H1 (cell line): ENCODE data around the gene PDIA5.

Experiments used
- ATF3 ChIP-seq: IDR thresholded peaks from 2 replicates; pipeline ENCODE4 v1.6.1; 2011; ENCODE audit warnings: low read depth, mild to moderate bottlenecking, low read length; ENCODE audit not compliant: insufficient read depth
- SP1 ChIP-seq: IDR thresholded peaks from 2 replicates; pipeline ENCODE4 v1.6.1; 2011; ENCODE audit warnings: low read depth, low read length
- YY1 ChIP-seq: IDR thresholded peaks from 2 replicates; pipeline ENCODE4 v1.6.1; 2011; ENCODE audit warnings: low read depth, mild to moderate bottlenecking, low read length
- TF ChIP-seq, protein P1 (sequence below), 3 experiments: IDR thresholded peaks; 1 replicate in 2 of 3; 2 replicates in 1 of 3; pipeline versions ENCODE4 v1.5.1 to v1.6.1; 2011; ENCODE audit warnings: low read length in 3 of 3, mild to moderate bottlenecking in 3 of 3, inconsistent platforms in 2 of 3, low read depth in 1 of 3, moderate library complexity in 1 of 3; ENCODE audit not compliant: insufficient read depth in 1 of 3; ENCODE audit errors: control extremely low read depth in 1 of 3

- TF ChIP-seq, protein P1, sequence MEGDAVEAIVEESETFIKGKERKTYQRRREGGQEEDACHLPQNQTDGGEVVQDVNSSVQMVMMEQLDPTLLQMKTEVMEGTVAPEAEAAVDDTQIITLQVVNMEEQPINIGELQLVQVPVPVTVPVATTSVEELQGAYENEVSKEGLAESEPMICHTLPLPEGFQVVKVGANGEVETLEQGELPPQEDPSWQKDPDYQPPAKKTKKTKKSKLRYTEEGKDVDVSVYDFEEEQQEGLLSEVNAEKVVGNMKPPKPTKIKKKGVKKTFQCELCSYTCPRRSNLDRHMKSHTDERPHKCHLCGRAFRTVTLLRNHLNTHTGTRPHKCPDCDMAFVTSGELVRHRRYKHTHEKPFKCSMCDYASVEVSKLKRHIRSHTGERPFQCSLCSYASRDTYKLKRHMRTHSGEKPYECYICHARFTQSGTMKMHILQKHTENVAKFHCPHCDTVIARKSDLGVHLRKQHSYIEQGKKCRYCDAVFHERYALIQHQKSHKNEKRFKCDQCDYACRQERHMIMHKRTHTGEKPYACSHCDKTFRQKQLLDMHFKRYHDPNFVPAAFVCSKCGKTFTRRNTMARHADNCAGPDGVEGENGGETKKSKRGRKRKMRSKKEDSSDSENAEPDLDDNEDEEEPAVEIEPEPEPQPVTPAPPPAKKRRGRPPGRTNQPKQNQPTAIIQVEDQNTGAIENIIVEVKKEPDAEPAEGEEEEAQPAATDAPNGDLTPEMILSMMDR (IDR thresholded peaks at IDR 0.05; ENCODE audit: control extremely low read depth in 1 of 3, insufficient read depth in 1 of 3, low read depth in 1 of 3, low read length in 3 of 3), result no peak
- no peak for TF ChIP-seq ATF3
- no peak for TF ChIP-seq YY1
- TF ChIP-seq SP1, result no peak
Observed at GRCh38 chr3:123081718-123082369, 15.0 kb downstream of the PDIA5 start.
